Tibial artery (tissue), 4 donors: Measurements from ENCODE around the gene RASA3.

Source experiments
- DNase-seq, 2 donors: peaks; one replicate each; pipeline ENCODE4 v3.0.0-alpha.2; 2019
- H3K27ac ChIP-seq, 2 donors: fragments of 200-600 bp; sonication (generic) in 1 of 2; 1 replicate in 1 of 2; 2 replicates in 1 of 2; pipeline ENCODE4 v1.5.1; 2018 to 2019; ENCODE audit warnings: mild to moderate bottlenecking in 1 of 2
- H3K27me3 ChIP-seq, 2 donors: fragments of 200-600 bp; sonication (generic) in 1 of 2; one replicate each; pipeline versions ENCODE4 v1.5.1 to v1.6.0; 2016 to 2019
- H3K36me3 ChIP-seq, 3 donors: fragments of 200-600 bp; sonication (generic) in 2 of 3; one replicate each; pipeline ENCODE4 v1.5.1; 2016 to 2019; ENCODE audit warnings: mild to moderate bottlenecking in 2 of 3
- H3K4me1 ChIP-seq, 4 donors: fragments of 200-600 bp; sonication (generic) in 2 of 4; 1 replicate in 3 of 4; 2 replicates in 1 of 4; pipeline ENCODE4 v1.5.1; 2016 to 2019
- H3K4me3 ChIP-seq, 2 donors: fragments of 200-600 bp; sonication (generic) in 1 of 2; 1 replicate in 1 of 2; 2 replicates in 1 of 2; pipeline ENCODE4 v1.5.1; 2018 to 2019; ENCODE audit warnings: mild to moderate bottlenecking in 2 of 2
- H3K9me3 ChIP-seq, 3 donors: fragments of 200-600 bp; sonication (generic) in 1 of 3; one replicate each; pipeline ENCODE4 v1.5.1; 2016 to 2019
- CTCF ChIP-seq, 2 experiments: fragments of 200-600 bp in 1 of 2; fragments of 450-650 bp in 1 of 2; IDR thresholded peaks; one replicate each; pipeline ENCODE4 v1.5.1; 2017 to 2019; ENCODE audit warnings: antibody characterized with exemption in 2 of 2, mild to moderate bottlenecking in 1 of 2, moderate library complexity in 1 of 2
- intact Hi-C: fragments of 100-400 bp; cut with DNase I; formaldehyde crosslinking; loops from one replicate; pipeline ENCODE4 v1.15.0; 2023; ENCODE audit warnings: low total_unique reads

Gene RASA3

DNA sequence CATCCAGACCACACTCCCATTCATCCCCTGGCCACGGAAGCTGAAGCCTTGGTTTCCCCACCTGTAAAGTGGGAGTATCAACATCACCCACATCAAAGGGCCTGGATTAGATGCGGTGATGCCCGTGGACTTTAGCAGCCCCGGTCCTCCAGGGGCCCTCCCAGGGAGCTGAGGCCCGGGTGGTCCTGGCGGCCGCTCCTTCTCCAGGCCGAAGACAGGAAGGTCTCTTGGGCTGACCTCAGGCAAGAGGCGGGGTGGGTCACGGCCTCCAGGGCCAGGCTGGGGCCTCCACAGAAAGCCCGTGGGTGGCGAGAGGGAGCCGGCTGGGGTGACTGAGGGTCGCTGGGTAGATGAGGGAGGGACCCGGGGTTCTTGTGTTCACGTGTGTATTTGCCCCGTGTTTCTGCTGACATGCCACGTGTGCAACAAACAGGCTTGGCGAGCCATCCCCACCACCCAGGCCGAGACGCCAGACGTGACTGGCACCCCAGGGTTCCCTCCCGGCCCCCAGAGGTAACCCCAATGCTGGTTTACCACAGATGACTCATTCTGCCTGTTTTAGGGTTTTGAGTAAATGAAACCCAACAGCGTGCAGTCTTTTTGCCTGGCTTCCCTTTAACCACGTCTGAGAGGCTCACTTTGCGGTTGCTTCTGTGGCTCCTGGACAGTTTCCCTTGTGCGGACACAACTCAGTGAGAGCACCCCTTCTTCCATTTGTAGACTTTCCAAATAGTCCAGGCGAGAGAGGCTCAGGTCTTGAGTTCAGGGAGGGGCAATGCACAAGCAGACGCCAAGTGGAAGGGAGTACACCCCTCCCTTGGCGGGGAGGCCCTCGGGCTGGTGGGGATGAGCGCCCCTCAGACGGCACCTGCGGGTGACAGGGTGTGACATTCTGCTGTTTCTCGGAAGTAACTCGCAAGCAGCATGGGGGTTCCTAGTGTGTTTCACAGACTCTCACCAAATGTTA lies 201.5 kb downstream of the RASA3 start:
- intact Hi-C loops, result no loop called here
- peaks cover 3 to 54% (median 44%) of the 10 kb centered on the region in 4 donors for H3K4me1 ChIP-seq
- peak; percentile 16 to 65 for DNase-seq

GRCh38 chr13:113929628-113930615 lies 202.5 kb downstream of the RASA3 start:
- Histone ChIP-seq H3K9me3 (no peaks in the 10 kb centered on the region), H3K27me3 (no peaks in the 10 kb centered on the region), H3K27ac (peak overlapping the region; percentile 80 to 83), H3K36me3 (no peaks in the 10 kb centered on the region), H3K4me1 (peaks cover 3 to 44% (median 34%) of the 10 kb centered on the region in 4 donors), H3K4me3 (no peak overlapping the region)
- intact Hi-C loops, result no loop called here
- peak; percentile 33 to 85 for DNase-seq
- TF ChIP-seq CTCF (IDR thresholded peaks at IDR 0.05), result no peak

More for the DNA sequence above, 201.5 kb downstream of the RASA3 start:
- Histone ChIP-seq H3K27me3 (no peaks in the 10 kb centered on the region), H3K36me3 (no peaks in the 10 kb centered on the region), H3K27ac (peak overlapping the region; percentile 80 to 83), H3K9me3 (no peaks in the 10 kb centered on the region), H3K4me3 (no peak overlapping the region)
- no peak for TF ChIP-seq CTCF (IDR thresholded peaks at IDR 0.05)

DNA sequence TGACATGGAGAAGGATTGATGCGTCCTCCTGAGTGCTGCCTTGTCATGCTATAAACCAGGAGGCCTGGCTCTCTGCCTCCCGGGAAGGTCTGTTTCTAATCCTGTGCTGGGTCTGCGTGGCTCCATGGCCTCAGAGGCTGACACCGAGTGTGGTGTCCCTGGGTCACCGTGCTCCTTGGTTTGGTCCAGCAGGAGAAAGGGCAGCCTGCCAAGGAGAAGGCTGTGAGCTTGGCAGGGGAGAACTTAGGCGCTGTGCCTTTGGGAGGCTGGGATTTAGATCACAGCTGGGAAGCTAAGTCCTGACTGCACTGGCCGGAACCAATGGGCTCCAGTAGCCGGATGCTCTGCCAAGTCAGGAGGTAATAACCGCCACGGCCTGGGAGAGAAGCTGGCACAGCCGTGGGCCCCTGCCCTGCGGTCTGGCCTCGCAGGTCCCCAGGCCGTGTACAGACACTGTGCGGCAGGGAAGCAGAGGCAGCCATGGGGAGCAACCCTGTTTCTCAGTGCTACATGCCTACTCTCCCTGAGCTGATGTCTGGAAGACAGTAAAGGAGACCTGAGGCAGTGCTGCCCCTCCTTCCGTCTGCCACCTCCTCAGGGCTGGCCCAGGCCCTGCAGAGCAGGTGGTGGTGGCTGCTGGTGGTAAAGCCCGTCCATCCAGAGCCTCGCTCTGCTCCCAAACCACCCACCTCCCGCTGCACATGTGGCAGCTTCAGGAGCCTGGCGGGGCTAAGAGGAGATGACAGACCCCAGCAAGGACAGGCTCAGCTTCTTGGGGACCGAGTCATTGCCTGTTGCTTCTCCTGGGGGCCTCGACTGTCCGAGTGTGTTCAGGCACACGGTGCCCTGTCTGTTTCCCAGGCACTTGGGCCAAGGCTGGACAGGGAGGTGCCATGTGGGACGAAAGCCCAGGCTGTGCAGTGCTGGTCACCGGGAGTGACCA lies 203.5 kb downstream of the RASA3 start:
- H3K36me3 ChIP-seq, result no peaks in the 10 kb centered on the region
- peak in 1 of 2 experiments; percentile 3 for TF ChIP-seq CTCF (IDR thresholded peaks at IDR 0.05)
- intact Hi-C loops, result no loop called here
- H3K4me3 ChIP-seq, result no peak overlapping the region
- DNase-seq, result peak; percentile 96 to 98
- no peaks in the 10 kb centered on the region for H3K9me3 ChIP-seq
- H3K4me1 ChIP-seq, result peaks cover 3 to 38% (median 30%) of the 10 kb centered on the region in 4 donors
- H3K27ac ChIP-seq, result peak overlapping the region; percentile 80 to 83
- H3K27me3 ChIP-seq, result no peaks in the 10 kb centered on the region
